ENCODE measurements around the gene PPM1L. TPM values are rescaled to one million over a fixed set of nuclear protein-coding genes. Genes with fewer than 3 reads are reported as not detected.
A peak's percentile ranks its signal among the peaks of the same experiment; 100 is the strongest.

PPM1L gene
- total RNA-seq, 2 experiments from 2014 or later: 5.0 to 8.3 TPM

GRCh38 chr3:160773722-160774121 lies 17.7 kb downstream of the PPM1L start:
- H3K27ac Mint-ChIP-seq: no peak overlapping the region
- CTCF ChIA-PET: no interaction called here
- ATAC-seq (peak; percentile 42), DNase-seq (no peak)
- no peaks in the 10 kb centered on the region for H3K36me3 Mint-ChIP-seq
- H3K4me3 Mint-ChIP-seq: no peak overlapping the region
- peaks cover 8% of the 10 kb centered on the region for H3K4me1 Mint-ChIP-seq
- H3K27me3 Mint-ChIP-seq: no peaks in the 10 kb centered on the region
- no peaks in the 10 kb centered on the region for H3K9me3 Mint-ChIP-seq (ENCODE audit: low read depth)

- peaks cover 8% of the 10 kb centered on the region for H3K4me1 Mint-ChIP-seq
- no peak for ATAC-seq
- no peaks in the 10 kb centered on the region for H3K27me3 Mint-ChIP-seq
- H3K4me3 Mint-ChIP-seq: no peak overlapping the region
- no peak overlapping the region for H3K27ac Mint-ChIP-seq
- no peaks in the 10 kb centered on the region for H3K36me3 Mint-ChIP-seq
- CTCF ChIA-PET: interaction anchor here (2.0 kb wide), 1 partner anchor 8 kb away, joined by 8 read pairs; no protein-coding TSS in a partner anchor
- DNase-seq: no peak
- H3K9me3 Mint-ChIP-seq (ENCODE audit: low read depth): no peaks in the 10 kb centered on the region
These were observed 18.1 kb downstream of the PPM1L start for GRCh38 chr3:160774172-160774571.

- no peaks in the 10 kb centered on the region for H3K27me3 Mint-ChIP-seq
- ATAC-seq: no peak
- H3K4me3 Mint-ChIP-seq: no peak overlapping the region
- CTCF ChIA-PET: no interaction called here
- H3K27ac Mint-ChIP-seq: no peak overlapping the region
- H3K4me1 Mint-ChIP-seq: peaks cover 8% of the 10 kb centered on the region
- no peaks in the 10 kb centered on the region for H3K36me3 Mint-ChIP-seq
- H3K9me3 Mint-ChIP-seq (ENCODE audit: low read depth): no peaks in the 10 kb centered on the region
- DNase-seq: no peak
These were observed 22.4 kb downstream of the PPM1L start for GRCh38 chr3:160778480-160778879.

- Mint-ChIP-seq H3K27ac (no peak overlapping the region), H3K4me1 (peaks cover 2% of the 10 kb centered on the region), H3K4me3 (no peak overlapping the region), H3K36me3 (no peaks in the 10 kb centered on the region), H3K27me3 (no peaks in the 10 kb centered on the region), H3K9me3 (ENCODE audit: low read depth) (no peaks in the 10 kb centered on the region)
- DNase-seq (no peak), ATAC-seq (no peak)
- CTCF ChIA-PET: no interaction called here
These were observed 23.0 kb downstream of the PPM1L start for GRCh38 chr3:160779040-160779439.

GRCh38 chr3:160780245-160780644 lies 24.2 kb downstream of the PPM1L start:
- CTCF ChIA-PET: interaction anchor here (1.0 kb wide), 1 partner anchor 21 kb away, joined by 3 read pairs; no protein-coding TSS in a partner anchor
- H3K9me3 Mint-ChIP-seq (ENCODE audit: low read depth): no peaks in the 10 kb centered on the region
- H3K36me3 Mint-ChIP-seq: no peaks in the 10 kb centered on the region
- DNase-seq: no peak
- no peaks in the 10 kb centered on the region for H3K4me1 Mint-ChIP-seq
- no peak overlapping the region for H3K4me3 Mint-ChIP-seq
- ATAC-seq: no peak
- H3K27me3 Mint-ChIP-seq: no peaks in the 10 kb centered on the region
- no peak overlapping the region for H3K27ac Mint-ChIP-seq

- Mint-ChIP-seq H3K9me3 (ENCODE audit: low read depth) (no peaks in the 10 kb centered on the region), H3K27ac (no peak overlapping the region), H3K4me3 (no peak overlapping the region), H3K27me3 (no peaks in the 10 kb centered on the region), H3K36me3 (peaks cover 1% of the 10 kb centered on the region), H3K4me1 (no peaks in the 10 kb centered on the region)
- no peak for ATAC-seq
- CTCF ChIA-PET: no interaction called here
- DNase-seq: no peak
These were observed 25.4 kb downstream of the PPM1L start for GRCh38 chr3:160781402-160781801.

GRCh38 chr3:160781863-160782262 lies 25.8 kb downstream of the PPM1L start:
- Mint-ChIP-seq H3K27me3 (no peaks in the 10 kb centered on the region), H3K4me1 (no peaks in the 10 kb centered on the region), H3K27ac (no peak overlapping the region), H3K9me3 (ENCODE audit: low read depth) (no peaks in the 10 kb centered on the region), H3K36me3 (peaks cover 1% of the 10 kb centered on the region), H3K4me3 (no peak overlapping the region)
- CTCF ChIA-PET: no interaction called here
- ATAC-seq (no peak), DNase-seq (no peak)

GRCh38 chr3:160784853-160785252 lies 28.8 kb downstream of the PPM1L start:
- H3K27me3 Mint-ChIP-seq: no peaks in the 10 kb centered on the region
- no peak for ATAC-seq
- H3K27ac Mint-ChIP-seq: no peak overlapping the region
- H3K4me3 Mint-ChIP-seq: no peak overlapping the region
- CTCF ChIA-PET: no interaction called here
- H3K36me3 Mint-ChIP-seq: peaks cover 3% of the 10 kb centered on the region
- no peaks in the 10 kb centered on the region for H3K4me1 Mint-ChIP-seq
- peaks cover 3% of the 10 kb centered on the region for H3K9me3 Mint-ChIP-seq (ENCODE audit: low read depth)
- DNase-seq: no peak

GRCh38 chr3:160790726-160791125 lies 34.7 kb downstream of the PPM1L start:
- DNase-seq (no peak), ATAC-seq (no peak)
- Mint-ChIP-seq H3K9me3 (ENCODE audit: low read depth) (peaks cover 3% of the 10 kb centered on the region), H3K27me3 (peaks cover 4% of the 10 kb centered on the region), H3K36me3 (peaks cover 3% of the 10 kb centered on the region), H3K4me3 (no peak overlapping the region), H3K4me1 (peaks cover 2% of the 10 kb centered on the region), H3K27ac (no peak overlapping the region)
- CTCF ChIA-PET: no interaction called here

GRCh38 chr3:160792540-160792939 lies 36.5 kb downstream of the PPM1L start:
- CTCF ChIA-PET: no interaction called here
- ATAC-seq: no peak

GRCh38 chr3:160793722-160794252 lies 37.8 kb downstream of the PPM1L start:
- Mint-ChIP-seq H3K36me3 (peaks cover 3% of the 10 kb centered on the region), H3K27me3 (peaks cover 5% of the 10 kb centered on the region), H3K27ac (no peak overlapping the region), H3K4me3 (no peak overlapping the region), H3K4me1 (peaks cover 9% of the 10 kb centered on the region), H3K9me3 (ENCODE audit: low read depth) (no peaks in the 10 kb centered on the region)
- no peak for ATAC-seq
- CTCF ChIA-PET: no interaction called here
- DNase-seq: no peak

More at GRCh38 chr3:160792540-160792939, 36.5 kb downstream of the PPM1L start:
- Mint-ChIP-seq H3K9me3 (ENCODE audit: low read depth) (peaks cover 3% of the 10 kb centered on the region), H3K27ac (no peak overlapping the region), H3K36me3 (peaks cover 1% of the 10 kb centered on the region), H3K4me3 (no peak overlapping the region), H3K4me1 (peaks cover 7% of the 10 kb centered on the region), H3K27me3 (peaks cover 4% of the 10 kb centered on the region)
- no peak for DNase-seq

GRCh38 chr3:160796089-160796812 lies 40.2 kb downstream of the PPM1L start:
- ATAC-seq (no peak), DNase-seq (no peak)
- Mint-ChIP-seq H3K27me3 (peaks cover 6% of the 10 kb centered on the region), H3K9me3 (ENCODE audit: low read depth) (no peaks in the 10 kb centered on the region), H3K27ac (no peak overlapping the region), H3K36me3 (peaks cover 2% of the 10 kb centered on the region), H3K4me1 (peaks cover 16% of the 10 kb centered on the region), H3K4me3 (no peak overlapping the region)
- CTCF ChIA-PET: interaction anchor here (1.1 kb wide), 1 partner anchor 40 kb away, joined by 3 read pairs; the partner anchor contains the start of gene PPM1L

- DNase-seq: no peak
- peaks cover 2% of the 10 kb centered on the region for H3K36me3 Mint-ChIP-seq
- H3K9me3 Mint-ChIP-seq (ENCODE audit: low read depth): no peaks in the 10 kb centered on the region
- H3K27ac Mint-ChIP-seq: no peak overlapping the region
- peaks cover 3% of the 10 kb centered on the region for H3K27me3 Mint-ChIP-seq
- ATAC-seq: no peak
- no peak overlapping the region for H3K4me3 Mint-ChIP-seq
- CTCF ChIA-PET: interaction anchor here (1.1 kb wide), 1 partner anchor 41 kb away, joined by 3 read pairs; the partner anchor contains the start of gene PPM1L
- peaks cover 22% of the 10 kb centered on the region for H3K4me1 Mint-ChIP-seq
These were observed 40.8 kb downstream of the PPM1L start for GRCh38 chr3:160796813-160797164.

- Mint-ChIP-seq H3K4me3 (no peak overlapping the region), H3K4me1 (peaks cover 27% of the 10 kb centered on the region), H3K27ac (no peak overlapping the region), H3K27me3 (peaks cover 2% of the 10 kb centered on the region), H3K36me3 (peaks cover 2% of the 10 kb centered on the region), H3K9me3 (ENCODE audit: low read depth) (no peaks in the 10 kb centered on the region)
- CTCF ChIA-PET: no interaction called here
- ATAC-seq (no peak), DNase-seq (no peak)
These were observed 41.3 kb downstream of the PPM1L start for GRCh38 chr3:160797356-160797755.

Data from activated CD8-positive, alpha-beta memory T cell treated with anti-CD3 and anti-CD28 coated beads, Interleukin-2, amount 10 ng/mL, durations not matched to agents 7 days and 5 days (primary cell).